ENCODE measurements around the gene TBPL1. TPM values are rescaled to one million over a fixed set of nuclear protein-coding genes. Genes with fewer than 3 reads are reported as not detected.

The TBPL1 gene
- total RNA-seq, 2 experiments from 2014 or later, result 30.9 to 37.8 TPM

GRCh38 chr6:134035823-134036296 lies 82.8 kb downstream of the TBPL1 start:
- intact Hi-C loops (cut with micrococcal nuclease), result no loop called here
- no peaks in the 10 kb centered on the region for H3K27me3 Mint-ChIP-seq
- ATAC-seq (no peak), DNase-seq (peak; percentile 22)
- CTCF ChIA-PET, result interaction anchor here (0.9 to 1.1 kb wide), 3 partner anchors 14 to 63 kb away, joined by 3 to 4 read pairs (median 3); no protein-coding TSS in a partner anchor
- H3K36me3 Mint-ChIP-seq (ENCODE audit: low read depth), result no peaks in the 10 kb centered on the region
- POLR2A ChIA-PET, result no interaction called here
- H3K4me3 Mint-ChIP-seq, result no peak overlapping the region
- TF ChIP-seq CTCF (IDR thresholded peaks at IDR 0.05), result no peak
- peaks cover 4% of the 10 kb centered on the region for H3K4me1 Mint-ChIP-seq (ENCODE audit: low read depth)
- H3K9me3 Mint-ChIP-seq, result no peaks in the 10 kb centered on the region
- no peak overlapping the region for H3K27ac Mint-ChIP-seq

GRCh38 chr6:134039116-134039515 lies 86.1 kb downstream of the TBPL1 start:
- DNase-seq (no peak), ATAC-seq (no peak)
- intact Hi-C loops (cut with micrococcal nuclease), result no loop called here
- peaks cover 3% of the 10 kb centered on the region for H3K27me3 Mint-ChIP-seq
- ChIA-PET POLR2A (no interaction called here), CTCF (interaction anchor here (1.1 to 3.5 kb wide), 2 partner anchors 25 to 56 kb away, joined by 3 to 12 read pairs; no protein-coding TSS in a partner anchor)
- H3K27ac Mint-ChIP-seq, result no peak overlapping the region
- no peak for TF ChIP-seq CTCF (IDR thresholded peaks at IDR 0.05)
- no peaks in the 10 kb centered on the region for H3K36me3 Mint-ChIP-seq (ENCODE audit: low read depth)
- H3K9me3 Mint-ChIP-seq, result no peaks in the 10 kb centered on the region
- peaks cover 4% of the 10 kb centered on the region for H3K4me1 Mint-ChIP-seq (ENCODE audit: low read depth)
- H3K4me3 Mint-ChIP-seq, result no peak overlapping the region

Other genes starting within 250 kb of the TBPL1 start
- gene TCF21, start 64.1 kb upstream of the TBPL1 start, total RNA-seq, result not detected
- under 1 TPM; 0.18 to 0.20 TPM for gene SLC2A12, start 99.4 kb downstream of the TBPL1 start, total RNA-seq